Neural cell (in vitro differentiated cells): ENCODE results near the gene VPS13C. TPM values are rescaled to one million over a fixed set of nuclear protein-coding genes. Genes with fewer than 3 reads are reported as not detected.

Experiments used
- H2AFZ ChIP-seq: fragments of 200-600, 300-800 bp; sonication (generic), shearing (Covaris generic); 2 replicates; pipeline ENCODE4 v1.6.0; 2014; ENCODE audit warnings: low read depth, mild to moderate bottlenecking, antibody characterized with exemption, low read length, moderate library complexity
- H3F3A ChIP-seq: fragments of 200-600 bp; shearing (Covaris generic); 2 replicates; pipeline ENCODE4 v1.6.1; 2016; ENCODE audit warnings: mild to moderate bottlenecking, moderate library complexity, mixed read lengths, antibody characterized with exemption, low read length; ENCODE audit not compliant: insufficient read depth, poor library complexity, severe bottlenecking
- H3K27ac ChIP-seq: fragments of 200-600, 300-800 bp; sonication (generic), shearing (Covaris generic); 2 replicates; pipeline ENCODE4 v1.5.1; 2014; ENCODE audit warnings: mild to moderate bottlenecking, low read length, moderate library complexity
- H3K27me3 ChIP-seq: fragments of 300-800, 200-600 bp; sonication (generic), shearing (Covaris generic); 2 replicates; pipeline ENCODE4 v1.6.0; 2014; ENCODE audit warnings: mild to moderate bottlenecking, low read depth, low read length, moderate library complexity; ENCODE audit not compliant: insufficient read depth
- H3K36me3 ChIP-seq: fragments of 300-800, 200-600 bp; sonication (generic), shearing (Covaris generic); 2 replicates; pipeline ENCODE4 v1.5.1; 2014; ENCODE audit warnings: mild to moderate bottlenecking, antibody characterized with exemption, low read length, moderate library complexity; ENCODE audit not compliant: insufficient read depth
- H3K4me2 ChIP-seq: fragments of 300-800, 200-600 bp; sonication (generic), shearing (Covaris generic); 2 replicates; pipeline ENCODE4 v1.6.0; 2014; ENCODE audit warnings: mild to moderate bottlenecking, low read length
- H3K4me3 ChIP-seq: fragments of 300-800, 200-600 bp; sonication (generic), shearing (Covaris generic); 2 replicates; pipeline ENCODE4 v1.5.1; 2014; ENCODE audit warnings: mild to moderate bottlenecking, low read length, moderate library complexity
- H3K79me2 ChIP-seq: fragments of 200-600 bp; shearing (Covaris generic); replicated peaks from 2 replicates; pipeline ENCODE4 v1.6.0; 2014; ENCODE audit warnings: mild to moderate bottlenecking, low read length, moderate library complexity; ENCODE audit not compliant: insufficient read depth
- H3K9ac ChIP-seq: fragments of 300-800, 200-600 bp; sonication (generic), shearing (Covaris generic); 2 replicates; pipeline ENCODE4 v1.6.1; 2016; ENCODE audit warnings: mild to moderate bottlenecking, low read length, mixed read lengths
- H3K9me2 ChIP-seq: fragments of 200-600 bp; shearing (Covaris generic); 2 replicates; pipeline ENCODE4 v1.6.1; 2016; ENCODE audit warnings: mild to moderate bottlenecking, low read length, mixed read lengths; ENCODE audit not compliant: insufficient read depth
- H3K9me3 ChIP-seq: fragments of 200-600, 300-800 bp; sonication (generic), shearing (Covaris generic); 2 replicates; pipeline ENCODE4 v1.6.1; 2016; ENCODE audit warnings: mild to moderate bottlenecking, mixed run types, low read length, moderate library complexity, mixed read lengths
- H4K20me1 ChIP-seq: fragments of 200-600 bp; shearing (Covaris generic); 2 replicates; pipeline ENCODE4 v1.6.1; 2016; ENCODE audit warnings: mild to moderate bottlenecking, mixed run types; ENCODE audit not compliant: insufficient read depth
- CTCF ChIP-seq: fragments of 450-650 bp; IDR thresholded peaks from 2 replicates; pipeline ENCODE4 v1.5.1; 2014; ENCODE audit warnings: antibody characterized with exemption, mild to moderate bottlenecking, moderate library complexity; ENCODE audit not compliant: poor library complexity, severe bottlenecking
- EP300 ChIP-seq: fragments of 450-650 bp; conservative IDR thresholded peaks from 2 replicates; pipeline ENCODE4 v1.6.1; 2014; ENCODE audit warnings: antibody characterized with exemption, mild to moderate bottlenecking, moderate library complexity; ENCODE audit not compliant: poor library complexity, severe bottlenecking
- EZH2 ChIP-seq: fragments of 200-600, 300-800 bp; shearing (Covaris generic), sonication (generic); IDR thresholded peaks from 2 replicates; pipeline ENCODE4 v1.6.1; 2014; ENCODE audit warnings: antibody characterized with exemption, low read length, borderline replicate concordance, mild to moderate bottlenecking; ENCODE audit not compliant: insufficient read depth, poor library complexity, severe bottlenecking
- MXI1 ChIP-seq: fragments of 450-650 bp; conservative IDR thresholded peaks from 2 replicates; pipeline ENCODE4 v1.6.1; 2014; ENCODE audit warnings: antibody characterized with exemption, mild to moderate bottlenecking; ENCODE audit not compliant: poor library complexity, severe bottlenecking
- POLR2AphosphoS5 ChIP-seq: IDR thresholded peaks from 2 replicates; pipeline ENCODE4 v1.6.1; 2012
- RAD21 ChIP-seq: fragments of 450-650 bp; conservative IDR thresholded peaks from 2 replicates; pipeline ENCODE4 v1.6.1; 2014; ENCODE audit warnings: antibody characterized with exemption, mild to moderate bottlenecking, moderate library complexity
- REST ChIP-seq: IDR thresholded peaks from 2 replicates; pipeline ENCODE4 v1.6.1; 2012; ENCODE audit warnings: borderline replicate concordance
- SMC3 ChIP-seq: fragments of 450-650 bp; conservative IDR thresholded peaks from 2 replicates; pipeline ENCODE4 v1.6.1; 2014; ENCODE audit warnings: antibody characterized with exemption, mild to moderate bottlenecking, moderate library complexity; ENCODE audit not compliant: poor library complexity
- TAF1 ChIP-seq: IDR thresholded peaks from 2 replicates; pipeline ENCODE4 v1.6.1; 2012; ENCODE audit warnings: low read depth
- polyA plus RNA-seq: library from polyadenylated mRNA; depleted of rRNA; stranded (reverse); fragments of >200 nt; gene quantifications from 2 replicates; pipeline ENCODE4 v1.2.3, GENCODE V29; 2014

VPS13C gene
- polyA plus RNA-seq, 1 donor from 2014 or later = 92.6 TPM

GRCh38 chr15:61893146-61893545 lies 167.1 kb downstream of the VPS13C start:
- Histone ChIP-seq H3K9ac (no peak overlapping the region), H3K9me3 (no peaks in the 10 kb centered on the region), H3K27ac (no peak overlapping the region), H3K4me2 (no peak overlapping the region), H3K9me2 (no peaks in the 10 kb centered on the region), H3K79me2 (no peaks in the 10 kb centered on the region), H3K27me3 (no peaks in the 10 kb centered on the region), H3K36me3 (peaks cover 5% of the 10 kb centered on the region), H3K4me3 (no peak overlapping the region), H3F3A (no peaks in the 10 kb centered on the region), H2AFZ (no peak overlapping the region), H4K20me1 (no peaks in the 10 kb centered on the region)
- no peak for TF ChIP-seq TAF1
- no peak for TF ChIP-seq EP300
- no peak for TF ChIP-seq REST
- TF ChIP-seq SMC3 = no peak
- TF ChIP-seq POLR2AphosphoS5 = no peak
- TF ChIP-seq CTCF = no peak
- no peak for TF ChIP-seq MXI1
- no peak for TF ChIP-seq EZH2
- no peak for TF ChIP-seq RAD21

GRCh38 chr15:61892140-61892539 lies 168.1 kb downstream of the VPS13C start:
- TF ChIP-seq EZH2 = no peak
- no peak for TF ChIP-seq RAD21
- no peak for TF ChIP-seq SMC3
- no peak for TF ChIP-seq TAF1
- no peak for TF ChIP-seq MXI1
- TF ChIP-seq EP300 = no peak
- no peak for TF ChIP-seq REST
- TF ChIP-seq POLR2AphosphoS5 = no peak
- no peak for TF ChIP-seq CTCF
- peaks cover 8% of the 10 kb centered on the region for H3K36me3 ChIP-seq
- H3K4me2 ChIP-seq = no peak overlapping the region
- H4K20me1 ChIP-seq = no peaks in the 10 kb centered on the region
- H3K79me2 ChIP-seq = no peaks in the 10 kb centered on the region
- H3K9me2 ChIP-seq = no peaks in the 10 kb centered on the region
- no peaks in the 10 kb centered on the region for H3K9me3 ChIP-seq
- H3K27ac ChIP-seq = no peak overlapping the region
- no peaks in the 10 kb centered on the region for H3F3A ChIP-seq
- no peak overlapping the region for H3K9ac ChIP-seq
- no peak overlapping the region for H2AFZ ChIP-seq
- no peak overlapping the region for H3K4me3 ChIP-seq
- H3K27me3 ChIP-seq = no peaks in the 10 kb centered on the region
